Thyroid gland (tissue), 4 donors: ENCODE measurements around the gene TIAM2.

ENCODE experiments used
- POLR2A ChIP-seq, 2 donors: fragments of 450-650 bp; IDR thresholded peaks; one replicate each; pipeline ENCODE4 v1.6.1; 2017; ENCODE audit warnings: antibody characterized with exemption in 2 of 2, mild to moderate bottlenecking in 2 of 2, moderate library complexity in 1 of 2
- TF ChIP-seq, protein P1 (sequence below), 6 experiments: fragments of 200-600 bp in 3 of 6; fragments of 450-650 bp in 3 of 6; sonication (generic) in 3 of 6; IDR thresholded peaks; one replicate each; pipeline ENCODE4 v1.5.1; 2016 to 2019; ENCODE audit warnings: antibody characterized with exemption in 6 of 6, mild to moderate bottlenecking in 2 of 6, inconsistent platforms in 1 of 6, moderate library complexity in 1 of 6

DNA sequence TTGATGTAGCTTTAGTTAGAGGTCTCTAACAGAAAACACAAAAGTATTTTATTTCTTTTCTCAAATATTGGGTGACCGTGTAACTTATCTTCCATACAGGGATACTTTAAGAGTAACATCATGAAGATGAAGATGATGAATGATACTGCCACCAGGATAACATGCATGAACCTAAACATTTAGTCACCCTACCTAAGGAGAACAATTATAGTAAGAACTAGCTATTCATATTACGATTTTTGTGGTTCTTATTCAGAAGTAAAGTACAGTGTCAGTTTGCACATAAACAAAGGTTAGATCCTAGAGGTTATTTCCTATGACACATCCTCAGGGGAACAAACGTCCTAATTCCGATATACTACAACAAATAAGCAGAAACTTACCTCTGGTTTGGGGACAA lies 289.7 kb downstream of the TIAM2 start:
- TF ChIP-seq, protein P1, sequence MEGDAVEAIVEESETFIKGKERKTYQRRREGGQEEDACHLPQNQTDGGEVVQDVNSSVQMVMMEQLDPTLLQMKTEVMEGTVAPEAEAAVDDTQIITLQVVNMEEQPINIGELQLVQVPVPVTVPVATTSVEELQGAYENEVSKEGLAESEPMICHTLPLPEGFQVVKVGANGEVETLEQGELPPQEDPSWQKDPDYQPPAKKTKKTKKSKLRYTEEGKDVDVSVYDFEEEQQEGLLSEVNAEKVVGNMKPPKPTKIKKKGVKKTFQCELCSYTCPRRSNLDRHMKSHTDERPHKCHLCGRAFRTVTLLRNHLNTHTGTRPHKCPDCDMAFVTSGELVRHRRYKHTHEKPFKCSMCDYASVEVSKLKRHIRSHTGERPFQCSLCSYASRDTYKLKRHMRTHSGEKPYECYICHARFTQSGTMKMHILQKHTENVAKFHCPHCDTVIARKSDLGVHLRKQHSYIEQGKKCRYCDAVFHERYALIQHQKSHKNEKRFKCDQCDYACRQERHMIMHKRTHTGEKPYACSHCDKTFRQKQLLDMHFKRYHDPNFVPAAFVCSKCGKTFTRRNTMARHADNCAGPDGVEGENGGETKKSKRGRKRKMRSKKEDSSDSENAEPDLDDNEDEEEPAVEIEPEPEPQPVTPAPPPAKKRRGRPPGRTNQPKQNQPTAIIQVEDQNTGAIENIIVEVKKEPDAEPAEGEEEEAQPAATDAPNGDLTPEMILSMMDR (IDR thresholded peaks at IDR 0.05): no peak
- TF ChIP-seq POLR2A (IDR thresholded peaks at IDR 0.05): no peak
